A549 (cell line): ENCODE data around the gene SSH2. TPM values are rescaled to one million over a fixed set of nuclear protein-coding genes. Genes with fewer than 3 reads are reported as not detected.

Experiments
- ATAC-seq, 2 experiments: fragments of 200-7000 bp in 1 of 2; fragments of >200 bp in 1 of 2; cut with Nextera tagmentation in 1 of 2; cut with Tn5 transposase in 1 of 2; 3 replicates each; pipeline versions ENCODE4 v1.8.0 to v1.9.1; 2018 to 2020; ENCODE audit warnings: mild to moderate bottlenecking in 1 of 2, moderate library complexity in 1 of 2
- CTCF ChIA-PET: fragments of 300-600 bp; sonication (Branson Sonifier 250); formaldehyde crosslinking; extraction: SDS; loops from one replicate; lab custom pipeline; 2021; ENCODE audit warnings: antibody characterized with exemption, inconsistent platforms; lab: Yijun Ruan, JAX
- POLR2A ChIA-PET: fragments of 350-600 bp; formaldehyde crosslinking; extraction: SDS; loops from one replicate; lab custom pipeline; 2021; ENCODE audit warnings: antibody characterized with exemption, inconsistent platforms; lab: Yijun Ruan, JAX
- DNase-seq, 2 experiments: peaks; one replicate each; pipeline versions ENCODE4 v3.0.0 to v3.0.0-alpha.2; 2011 to 2016; ENCODE audit warnings: low read depth in 1 of 2, low spot score in 1 of 2
- FAIRE-seq: peaks from 2 replicates; lab custom pipeline; 2011; peaks lifted over from hg19 to GRCh38; lab: Jason Lieb, UNC
- H3K27ac ChIP-seq, 2 experiments: fragments of >200 bp; sonication (Bioruptor Twin); formaldehyde crosslinking; 3 replicates each; pipeline ENCODE4 v1.5.1; 2016 to 2017
- H3K4me1 ChIP-seq: fragments of >200 bp; sonication (Bioruptor Twin); formaldehyde crosslinking; 3 replicates; pipeline ENCODE4 v1.6.1; 2016
- H3K4me2 ChIP-seq: fragments of >200 bp; sonication (Bioruptor Twin); formaldehyde crosslinking; 3 replicates; pipeline ENCODE4 v1.6.1; 2016
- H3K4me3 ChIP-seq: fragments of >200 bp; sonication (Bioruptor Twin); formaldehyde crosslinking; 3 replicates; pipeline ENCODE4 v1.5.1; 2016
- H3K9me3 ChIP-seq: fragments of >200 bp; sonication (Bioruptor Twin); formaldehyde crosslinking; 3 replicates; pipeline ENCODE4 v1.6.1; 2016
- BHLHE40 ChIP-seq: IDR thresholded peaks from 2 replicates; pipeline ENCODE4 v1.6.1; 2012; ENCODE audit warnings: low read depth, low read length, inconsistent platforms
- CBX2 ChIP-seq: fragments of 200-600 bp; sonication (generic); IDR thresholded peaks from 2 replicates; pipeline ENCODE4 v1.6.1; 2016; ENCODE audit warnings: low read depth, mild to moderate bottlenecking, borderline replicate concordance
- CHD4 ChIP-seq: fragments of 200-600 bp; sonication (generic); IDR thresholded peaks from 2 replicates; pipeline ENCODE4 v1.6.1; 2016; ENCODE audit warnings: antibody characterized with exemption, mild to moderate bottlenecking, borderline replicate concordance
- EP300 ChIP-seq, 2 experiments: fragments of >200 bp; sonication (Bioruptor Twin); formaldehyde crosslinking; IDR thresholded peaks; 2 replicates in 1 of 2; 3 replicates in 1 of 2; pipeline ENCODE4 v1.6.1; 2016 to 2017
- HEYL ChIP-seq: fragments of 250-450 bp; sonication (Bioruptor Pico); IDR thresholded peaks from 2 replicates; pipeline ENCODE4 v1.8.0; 2021; ENCODE audit warnings: mild to moderate bottlenecking, moderate library complexity
- HOXB5 ChIP-seq: fragments of 250-450 bp; sonication (Bioruptor Pico); IDR thresholded peaks from 2 replicates; pipeline ENCODE4 v1.5.0; 2020; ENCODE audit warnings: mild to moderate bottlenecking, moderate library complexity
- NFE2L2 ChIP-seq: fragments of 150-350 bp; conservative IDR thresholded peaks from 2 replicates; pipeline ENCODE4 v1.6.1; 2014; ENCODE audit warnings: low read length
- NPAS2 ChIP-seq: fragments of 250-450 bp; sonication (Bioruptor Pico); IDR thresholded peaks from 2 replicates; pipeline ENCODE4 v1.8.0; 2022; ENCODE audit warnings: mild to moderate bottlenecking, moderate library complexity, borderline replicate concordance
- RAD21 ChIP-seq, 2 experiments: fragments of >200 bp in 1 of 2; sonication (Bioruptor Twin) in 1 of 2; formaldehyde crosslinking in 1 of 2; IDR thresholded peaks in 1 of 2; conservative IDR thresholded peaks in 1 of 2; 2 replicates in 1 of 2; 3 replicates in 1 of 2; pipeline ENCODE4 v1.6.1; 2012 to 2018; ENCODE audit warnings: inconsistent platforms in 1 of 2
- RARB ChIP-seq: fragments of 250-450 bp; sonication (Bioruptor Pico); IDR thresholded peaks from 2 replicates; pipeline ENCODE4 v1.8.0; 2021; ENCODE audit warnings: mild to moderate bottlenecking, moderate library complexity
- RCOR1 ChIP-seq: fragments of 150-350 bp; IDR thresholded peaks from 2 replicates; pipeline ENCODE4 v1.6.1; 2014; ENCODE audit warnings: antibody characterized with exemption, low read length, low read depth
- TFCP2L1 ChIP-seq: fragments of 250-450 bp; sonication (Bioruptor Pico); IDR thresholded peaks from 2 replicates; pipeline ENCODE4 v1.5.0; 2021; ENCODE audit warnings: mild to moderate bottlenecking
- ZC3H11A ChIP-seq: fragments of 450-650 bp; IDR thresholded peaks from 2 replicates; pipeline ENCODE4 v1.6.1; 2014; ENCODE audit warnings: antibody characterized with exemption, mild to moderate bottlenecking
- ZFP36 ChIP-seq: fragments of 450-650 bp; IDR thresholded peaks from 2 replicates; pipeline ENCODE4 v1.6.1; 2014; ENCODE audit warnings: borderline replicate concordance; ENCODE audit not compliant: partially characterized antibody
- WGBS: methylation state at CpG from one replicate; pipeline ENCODE4 v1.1.6; 2017; ENCODE audit errors: missing lambda C conversion rate; 5-methylcytosine and 5-hydroxymethylcytosine counted together
- polyA plus RNA-seq, 4 experiments: library from polyadenylated mRNA; depleted of rRNA in 3 of 4; stranded (reverse); fragments of >200 nt; fragmentation: RNase III in 1 of 4; extraction: RNeasy Plus Mini Kit Qiagen cat#74134 plus additional on column Dnase treatment in 1 of 4; gene quantifications; 2 replicates in 3 of 4; 3 replicates in 1 of 4; pipeline ENCODE4 v1.2.3, GENCODE V29; 2011 to 2017
- TF ChIP-seq, protein P1 (sequence below): IDR thresholded peaks from 2 replicates; pipeline ENCODE4 v1.6.1; 2012
- TF ChIP-seq, protein P2 (sequence below): IDR thresholded peaks from 2 replicates; pipeline ENCODE4 v1.6.1; 2012
- TF ChIP-seq, protein P3 (sequence below): fragments of >200 bp; sonication (Bioruptor Twin); formaldehyde crosslinking; IDR thresholded peaks from 3 replicates; pipeline ENCODE4 v1.6.1; 2016
- TF ChIP-seq, protein P4 (sequence below): fragments of 250-450 bp; sonication (Bioruptor Pico); IDR thresholded peaks from 2 replicates; pipeline ENCODE4 v1.5.0; 2020; ENCODE audit warnings: low read depth, mild to moderate bottlenecking, moderate library complexity
- TF ChIP-seq, protein P5 (sequence below): fragments of 450-650 bp; IDR thresholded peaks from 2 replicates; pipeline ENCODE4 v1.6.1; 2014; ENCODE audit warnings: antibody characterized with exemption
- TF ChIP-seq, protein P6 (sequence below): fragments of >200 bp; sonication (Bioruptor Twin); formaldehyde crosslinking; IDR thresholded peaks from 3 replicates; pipeline ENCODE4 v1.5.1; 2016
- TF ChIP-seq, protein P7 (sequence below): fragments of 250-450 bp; sonication (Bioruptor Pico); IDR thresholded peaks from 2 replicates; pipeline ENCODE4 v1.5.0; 2021; ENCODE audit warnings: mild to moderate bottlenecking, moderate library complexity, borderline replicate concordance

SSH2 gene
- polyA plus RNA-seq, 2 of the 4 experiments (the other 2 are of a cell fraction): 20.7 to 24.5 TPM

DNA sequence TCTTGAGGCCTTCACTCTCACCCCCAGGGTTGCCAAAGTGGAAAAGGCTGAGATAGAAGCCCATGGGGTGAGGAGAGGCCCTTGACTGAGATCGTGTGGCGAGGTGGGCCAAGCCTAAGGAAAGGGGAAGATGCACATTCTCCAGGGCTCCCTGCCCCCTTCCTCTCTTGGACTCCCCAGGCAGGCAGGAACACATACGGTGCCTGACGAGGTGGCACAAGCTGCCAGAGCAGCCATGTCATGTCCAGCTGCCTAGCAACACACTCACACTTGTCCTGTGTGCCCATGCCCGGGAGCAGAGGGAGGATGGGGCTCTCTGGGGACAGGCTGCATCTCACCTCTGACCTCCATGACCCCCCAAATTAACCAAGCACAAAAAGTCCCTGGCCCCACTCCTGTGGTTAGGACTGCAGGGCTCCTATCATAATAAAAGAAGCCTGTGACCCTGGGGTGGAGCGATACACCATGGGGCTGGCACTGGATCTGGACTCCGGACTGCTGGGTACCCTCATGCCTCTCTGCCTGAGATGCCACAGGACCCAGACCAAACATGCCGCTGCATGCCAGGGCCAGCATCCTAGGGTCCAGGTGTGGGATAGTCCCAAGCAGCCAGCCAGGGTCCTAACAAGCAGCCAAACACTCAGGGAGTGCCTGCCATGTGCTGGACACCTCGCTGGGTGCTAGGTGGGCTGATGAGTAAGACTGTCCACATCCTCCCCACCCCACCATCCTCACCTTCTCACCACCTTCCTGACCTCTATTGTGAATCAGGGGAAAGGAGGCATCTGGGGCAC, 343.2 kb downstream of the SSH2 start:
- WGBS: 84% methylated on average over 7 of the region's 9 CpGs
- H3K4me1 ChIP-seq: peaks cover 45% of the 10 kb centered on the region
- TF ChIP-seq ZFP36 (no peak), BHLHE40 (no peak), CBX2 (no peak), RARB (CRISPR knock-in tag) (no peak), ZC3H11A (no peak), NFE2L2 (no peak), NPAS2 (no peak), TFCP2L1 (CRISPR knock-in tag) (no peak), HEYL (CRISPR knock-in tag) (no peak)
- TF ChIP-seq, protein P1, sequence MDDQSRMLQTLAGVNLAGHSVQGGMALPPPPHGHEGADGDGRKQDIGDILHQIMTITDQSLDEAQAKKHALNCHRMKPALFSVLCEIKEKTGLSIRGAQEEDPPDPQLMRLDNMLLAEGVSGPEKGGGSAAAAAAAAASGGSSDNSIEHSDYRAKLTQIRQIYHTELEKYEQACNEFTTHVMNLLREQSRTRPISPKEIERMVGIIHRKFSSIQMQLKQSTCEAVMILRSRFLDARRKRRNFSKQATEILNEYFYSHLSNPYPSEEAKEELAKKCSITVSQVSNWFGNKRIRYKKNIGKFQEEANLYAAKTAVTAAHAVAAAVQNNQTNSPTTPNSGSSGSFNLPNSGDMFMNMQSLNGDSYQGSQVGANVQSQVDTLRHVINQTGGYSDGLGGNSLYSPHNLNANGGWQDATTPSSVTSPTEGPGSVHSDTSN: no peak
- TF ChIP-seq, protein P2, sequence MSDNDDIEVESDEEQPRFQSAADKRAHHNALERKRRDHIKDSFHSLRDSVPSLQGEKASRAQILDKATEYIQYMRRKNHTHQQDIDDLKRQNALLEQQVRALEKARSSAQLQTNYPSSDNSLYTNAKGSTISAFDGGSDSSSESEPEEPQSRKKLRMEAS: no peak
- TF ChIP-seq, protein P3, sequence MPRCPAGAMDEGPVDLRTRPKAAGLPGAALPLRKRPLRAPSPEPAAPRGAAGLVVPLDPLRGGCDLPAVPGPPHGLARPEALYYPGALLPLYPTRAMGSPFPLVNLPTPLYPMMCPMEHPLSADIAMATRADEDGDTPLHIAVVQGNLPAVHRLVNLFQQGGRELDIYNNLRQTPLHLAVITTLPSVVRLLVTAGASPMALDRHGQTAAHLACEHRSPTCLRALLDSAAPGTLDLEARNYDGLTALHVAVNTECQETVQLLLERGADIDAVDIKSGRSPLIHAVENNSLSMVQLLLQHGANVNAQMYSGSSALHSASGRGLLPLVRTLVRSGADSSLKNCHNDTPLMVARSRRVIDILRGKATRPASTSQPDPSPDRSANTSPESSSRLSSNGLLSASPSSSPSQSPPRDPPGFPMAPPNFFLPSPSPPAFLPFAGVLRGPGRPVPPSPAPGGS: no peak
- TF ChIP-seq, all 56 proteins: peak for 0
- Histone ChIP-seq H3K4me3 (no peak overlapping the region), H3K4me2 (peak overlapping the region; percentile 98), H3K27ac (peak overlapping the region in 1 of 2 experiments; percentile 96; a peak in 3 of 6 replicates), H3K9me3 (no peaks in the 10 kb centered on the region)
- ATAC-seq (no peak), DNase-seq (no peak), FAIRE-seq (no peak)
- ChIA-PET POLR2A (no interaction called here), CTCF (interaction anchor here (1.2 to 16.7 kb wide), 15 partner anchors 10 to 506 kb away, joined by 3 to 383 read pairs (median 5); partner anchors contain the start of genes ABHD15 and TP53I13)

DNA sequence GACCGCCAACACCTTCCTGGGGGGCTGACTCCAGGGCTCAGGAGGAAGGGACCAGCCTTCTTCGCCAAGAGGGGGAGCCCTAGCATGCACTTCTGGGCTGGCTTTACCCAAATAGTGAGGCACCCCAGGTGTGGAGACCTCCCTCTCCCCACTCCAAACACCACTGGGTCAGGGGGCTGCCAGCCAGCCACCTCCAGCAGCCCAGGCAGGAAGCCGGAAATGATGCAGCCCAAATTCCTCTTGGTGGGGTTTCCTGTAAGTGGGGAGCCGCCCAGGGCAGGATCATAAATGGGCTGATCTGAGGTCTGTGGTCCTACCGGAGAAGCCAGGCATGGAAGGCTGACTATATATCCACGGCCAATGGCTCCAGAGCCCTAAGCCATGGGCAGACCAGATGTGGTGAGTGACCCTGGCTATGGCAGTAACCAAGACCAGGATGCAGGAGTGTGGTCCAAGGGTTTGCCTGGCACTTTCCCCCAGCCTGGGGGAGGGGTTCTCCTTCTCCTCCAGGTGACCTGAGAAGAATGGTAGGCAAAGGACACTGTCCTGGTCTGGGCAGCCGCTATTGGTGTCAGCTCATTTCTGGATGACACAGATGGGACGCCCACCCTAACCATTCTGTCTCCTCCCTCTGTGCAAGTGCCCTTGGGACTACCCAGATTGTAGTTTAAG, 344.8 kb downstream of the SSH2 start:
- 82% methylated on average over 8 of the region's 8 CpGs for WGBS
- H3K27ac ChIP-seq: peak overlapping the region in 1 of 2 experiments; percentile 5; a peak in 1 of 6 replicates
- H3K4me2 ChIP-seq: no peak overlapping the region
- H3K9me3 ChIP-seq: no peaks in the 10 kb centered on the region
- FAIRE-seq (no peak), DNase-seq (no peak)
- ChIA-PET CTCF (interaction anchor here (0.6 to 16.7 kb wide), 13 partner anchors 9 to 508 kb away, joined by 3 to 383 read pairs (median 4); partner anchors contain the start of genes ABHD15 and TP53I13), POLR2A (no interaction called here)
- H3K4me3 ChIP-seq: no peak overlapping the region
- H3K4me1 ChIP-seq: peaks cover 52% of the 10 kb centered on the region
- TF ChIP-seq, protein P4, sequence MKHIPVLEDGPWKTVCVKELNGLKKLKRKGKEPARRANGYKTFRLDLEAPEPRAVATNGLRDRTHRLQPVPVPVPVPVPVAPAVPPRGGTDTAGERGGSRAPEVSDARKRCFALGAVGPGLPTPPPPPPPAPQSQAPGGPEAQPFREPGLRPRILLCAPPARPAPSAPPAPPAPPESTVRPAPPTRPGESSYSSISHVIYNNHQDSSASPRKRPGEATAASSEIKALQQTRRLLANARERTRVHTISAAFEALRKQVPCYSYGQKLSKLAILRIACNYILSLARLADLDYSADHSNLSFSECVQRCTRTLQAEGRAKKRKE (CRISPR knock-in tag): no peak
- TF ChIP-seq, protein P2: no peak
- TF ChIP-seq, protein P5, sequence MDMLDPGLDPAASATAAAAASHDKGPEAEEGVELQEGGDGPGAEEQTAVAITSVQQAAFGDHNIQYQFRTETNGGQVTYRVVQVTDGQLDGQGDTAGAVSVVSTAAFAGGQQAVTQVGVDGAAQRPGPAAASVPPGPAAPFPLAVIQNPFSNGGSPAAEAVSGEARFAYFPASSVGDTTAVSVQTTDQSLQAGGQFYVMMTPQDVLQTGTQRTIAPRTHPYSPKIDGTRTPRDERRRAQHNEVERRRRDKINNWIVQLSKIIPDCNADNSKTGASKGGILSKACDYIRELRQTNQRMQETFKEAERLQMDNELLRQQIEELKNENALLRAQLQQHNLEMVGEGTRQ: no peak
- TF ChIP-seq RCOR1 (no peak), NPAS2 (no peak), HOXB5 (no peak), CHD4 (no peak), EP300 (IDR thresholded peaks at IDR 0.05) (no peak), RAD21 (conservative IDR thresholded peaks at IDR 0.05 in 1 of 2, IDR thresholded peaks at IDR 0.05 in 1 of 2) (peak in 1 of 2 experiments; percentile 20; a peak in 1 of 5 replicates)
- TF ChIP-seq, protein P1: no peak
- TF ChIP-seq, protein P6, sequence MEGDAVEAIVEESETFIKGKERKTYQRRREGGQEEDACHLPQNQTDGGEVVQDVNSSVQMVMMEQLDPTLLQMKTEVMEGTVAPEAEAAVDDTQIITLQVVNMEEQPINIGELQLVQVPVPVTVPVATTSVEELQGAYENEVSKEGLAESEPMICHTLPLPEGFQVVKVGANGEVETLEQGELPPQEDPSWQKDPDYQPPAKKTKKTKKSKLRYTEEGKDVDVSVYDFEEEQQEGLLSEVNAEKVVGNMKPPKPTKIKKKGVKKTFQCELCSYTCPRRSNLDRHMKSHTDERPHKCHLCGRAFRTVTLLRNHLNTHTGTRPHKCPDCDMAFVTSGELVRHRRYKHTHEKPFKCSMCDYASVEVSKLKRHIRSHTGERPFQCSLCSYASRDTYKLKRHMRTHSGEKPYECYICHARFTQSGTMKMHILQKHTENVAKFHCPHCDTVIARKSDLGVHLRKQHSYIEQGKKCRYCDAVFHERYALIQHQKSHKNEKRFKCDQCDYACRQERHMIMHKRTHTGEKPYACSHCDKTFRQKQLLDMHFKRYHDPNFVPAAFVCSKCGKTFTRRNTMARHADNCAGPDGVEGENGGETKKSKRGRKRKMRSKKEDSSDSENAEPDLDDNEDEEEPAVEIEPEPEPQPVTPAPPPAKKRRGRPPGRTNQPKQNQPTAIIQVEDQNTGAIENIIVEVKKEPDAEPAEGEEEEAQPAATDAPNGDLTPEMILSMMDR: peak; percentile 28; the same call in 2 of the 3 replicates
- TF ChIP-seq, protein P7, sequence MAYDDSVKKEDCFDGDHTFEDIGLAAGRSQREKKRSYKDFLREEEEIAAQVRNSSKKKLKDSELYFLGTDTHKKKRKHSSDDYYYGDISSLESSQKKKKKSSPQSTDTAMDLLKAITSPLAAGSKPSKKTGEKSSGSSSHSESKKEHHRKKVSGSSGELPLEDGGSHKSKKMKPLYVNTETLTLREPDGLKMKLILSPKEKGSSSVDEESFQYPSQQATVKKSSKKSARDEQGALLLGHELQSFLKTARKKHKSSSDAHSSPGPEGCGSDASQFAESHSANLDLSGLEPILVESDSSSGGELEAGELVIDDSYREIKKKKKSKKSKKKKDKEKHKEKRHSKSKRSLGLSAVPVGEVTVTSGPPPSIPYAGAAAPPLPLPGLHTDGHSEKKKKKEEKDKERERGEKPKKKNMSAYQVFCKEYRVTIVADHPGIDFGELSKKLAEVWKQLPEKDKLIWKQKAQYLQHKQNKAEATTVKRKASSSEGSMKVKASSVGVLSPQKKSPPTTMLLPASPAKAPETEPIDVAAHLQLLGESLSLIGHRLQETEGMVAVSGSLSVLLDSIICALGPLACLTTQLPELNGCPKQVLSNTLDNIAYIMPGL (CRISPR knock-in tag): no peak
- TF ChIP-seq, all 56 proteins: peak for 2
- ATAC-seq: no peak
